Epithelial cell of prostate (primary cell): ENCODE data around the gene UQCC3.
"Not testable (repeated sequence)": the region's sequence is repeated elsewhere in the genome, so short reads cannot be mapped to it uniquely, and the experiment has no call there.

Source experiments
- DNase-seq: peaks from one replicate; pipeline ENCODE4 v3.0.0-alpha.2; 2011; ENCODE audit warnings: low read depth, low spot score
- H3K27ac ChIP-seq: fragments of 450-650 bp; 2 replicates; pipeline ENCODE4 v1.5.1; 2017; ENCODE audit warnings: mild to moderate bottlenecking

UQCC3 gene

GRCh38 chr11:62693624-62694023 is 22.2 kb downstream of the UQCC3 start:
- not testable (repeated sequence) for DNase-seq

DNA sequence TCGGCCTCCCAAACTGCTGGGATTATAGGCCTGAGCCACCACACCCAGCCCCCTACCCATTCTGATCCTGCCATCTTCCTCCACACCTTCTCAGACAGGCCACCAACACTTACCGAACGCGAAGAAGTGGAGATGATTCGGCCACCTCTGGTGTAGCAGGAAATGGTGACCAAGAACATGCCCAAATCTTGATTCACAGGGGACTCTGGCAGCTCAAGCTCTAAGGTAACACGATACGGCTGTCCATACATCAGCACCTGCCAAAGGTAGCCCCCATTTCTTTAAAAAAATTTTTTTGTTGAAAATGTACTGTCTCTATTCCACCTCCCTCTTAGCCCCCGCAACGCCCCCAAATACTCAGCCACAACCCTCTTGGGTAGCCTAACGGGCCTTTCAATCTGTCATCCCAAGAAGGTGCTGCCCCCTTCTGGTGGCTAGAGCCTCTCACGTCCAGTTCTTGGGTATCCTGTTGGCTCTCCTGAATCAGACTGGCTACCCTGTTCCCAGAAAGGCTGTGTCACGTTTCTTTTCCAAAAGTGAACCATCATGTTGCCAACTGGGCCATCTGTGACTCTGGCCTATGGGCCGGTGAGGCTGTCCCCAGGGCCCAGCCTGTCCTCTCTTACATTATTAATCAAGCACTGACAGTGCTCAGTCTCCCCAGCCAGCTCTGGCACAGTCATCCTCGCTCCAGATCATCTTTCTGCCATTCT is 23.1 kb downstream of the UQCC3 start:
- DNase-seq: no peak
- no peak overlapping the region for H3K27ac ChIP-seq

More at GRCh38 chr11:62693624-62694023, 22.2 kb downstream of the UQCC3 start:
- H3K27ac ChIP-seq: not testable (repeated sequence)

GRCh38 chr11:62702246-62702645 is 30.8 kb downstream of the UQCC3 start:
- DNase-seq: no peak

GRCh38 chr11:62703921-62704320 is 32.4 kb downstream of the UQCC3 start:
- not testable (repeated sequence) for DNase-seq, H3K27ac ChIP-seq

More at GRCh38 chr11:62702246-62702645, 30.8 kb downstream of the UQCC3 start:
- H3K27ac ChIP-seq: no peak overlapping the region

GRCh38 chr11:62705413-62705812 is 33.9 kb downstream of the UQCC3 start:
- no peak for DNase-seq
- peak overlapping the region; percentile 57 for H3K27ac ChIP-seq

GRCh38 chr11:62705880-62706849 is 34.7 kb downstream of the UQCC3 start:
- H3K27ac ChIP-seq: peak overlapping the region; percentile 57
- DNase-seq: no peak

DNA sequence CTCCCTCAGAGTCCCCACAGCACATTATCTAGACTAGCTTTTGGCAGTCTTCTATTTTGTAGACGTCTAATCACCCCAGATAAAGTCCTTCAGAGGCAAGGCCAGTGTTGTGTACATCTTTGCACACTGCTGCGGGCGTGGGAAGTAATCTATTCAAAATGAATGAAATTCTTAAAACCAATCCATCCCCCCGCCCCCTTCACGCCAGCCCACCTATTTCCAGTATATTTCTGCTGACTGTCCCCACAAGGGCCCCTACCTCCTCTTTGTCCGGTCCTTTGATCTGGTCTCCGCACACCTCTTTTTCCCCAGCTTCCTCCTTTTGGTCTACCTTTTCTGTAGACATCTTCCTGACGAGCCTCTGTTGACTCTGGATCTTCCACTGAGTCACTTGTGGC is 35.4 kb downstream of the UQCC3 start:
- H3K27ac ChIP-seq: no peak overlapping the region
- DNase-seq: no peak

- H3K27ac ChIP-seq: peak within 1 kb of the TSS; percentile 89
- DNase-seq: no peak
These were observed 35.9 kb downstream of the UQCC3 start, which contains the start of the genes BSCL2 and GNG3 for GRCh38 chr11:62707277-62707861. TSS of gene BSCL2 (minus strand) at chr11:62707424. CDS start at chr11:62707195, 229 bp downstream. TSS of gene GNG3 (plus strand) at chr11:62707676. CDS start at chr11:62708296, 620 bp downstream.

DNA sequence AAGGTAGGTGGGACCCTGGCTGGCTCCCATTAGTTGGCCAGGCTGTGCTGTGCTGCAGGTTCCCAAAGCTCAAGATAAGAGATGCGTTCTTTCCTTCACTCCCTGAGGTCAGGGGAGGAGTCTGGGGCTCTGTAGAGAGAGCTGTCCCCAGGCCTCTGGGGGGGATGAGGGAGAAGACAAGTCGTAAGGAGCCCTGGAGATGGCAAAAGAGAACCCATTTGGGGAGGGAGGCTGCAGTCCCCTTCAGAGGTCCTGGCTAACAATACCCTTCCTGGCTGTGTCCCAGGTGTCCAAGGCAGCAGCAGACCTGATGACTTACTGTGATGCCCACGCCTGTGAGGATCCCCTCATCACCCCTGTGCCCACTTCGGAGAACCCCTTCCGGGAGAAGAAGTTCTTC is 36.9 kb downstream of the UQCC3 start:
- H3K27ac ChIP-seq: peak overlapping the region; percentile 89
- DNase-seq: no peak

DNA sequence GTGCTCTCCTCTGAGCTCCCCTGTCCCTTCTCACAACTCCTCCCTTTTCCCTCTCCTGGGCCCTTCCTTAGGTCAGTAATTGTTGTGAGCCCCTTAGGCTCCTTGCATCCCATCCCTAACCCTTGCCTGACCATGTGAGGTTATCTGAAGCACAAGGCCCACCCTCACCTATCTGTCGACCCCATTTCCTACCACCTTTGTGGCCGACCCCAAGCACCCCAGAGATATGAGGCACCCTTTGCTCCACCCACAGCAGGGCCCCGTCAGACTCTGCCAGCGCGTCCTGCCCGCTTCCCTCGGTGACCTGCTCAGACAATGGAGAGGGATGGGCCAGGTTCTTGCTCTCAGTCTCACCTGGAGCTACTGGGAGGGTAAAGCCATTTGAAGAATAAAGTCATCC is 37.3 kb downstream of the UQCC3 start:
- H3K27ac ChIP-seq: peak overlapping the region; percentile 89
- DNase-seq: no peak

DNA sequence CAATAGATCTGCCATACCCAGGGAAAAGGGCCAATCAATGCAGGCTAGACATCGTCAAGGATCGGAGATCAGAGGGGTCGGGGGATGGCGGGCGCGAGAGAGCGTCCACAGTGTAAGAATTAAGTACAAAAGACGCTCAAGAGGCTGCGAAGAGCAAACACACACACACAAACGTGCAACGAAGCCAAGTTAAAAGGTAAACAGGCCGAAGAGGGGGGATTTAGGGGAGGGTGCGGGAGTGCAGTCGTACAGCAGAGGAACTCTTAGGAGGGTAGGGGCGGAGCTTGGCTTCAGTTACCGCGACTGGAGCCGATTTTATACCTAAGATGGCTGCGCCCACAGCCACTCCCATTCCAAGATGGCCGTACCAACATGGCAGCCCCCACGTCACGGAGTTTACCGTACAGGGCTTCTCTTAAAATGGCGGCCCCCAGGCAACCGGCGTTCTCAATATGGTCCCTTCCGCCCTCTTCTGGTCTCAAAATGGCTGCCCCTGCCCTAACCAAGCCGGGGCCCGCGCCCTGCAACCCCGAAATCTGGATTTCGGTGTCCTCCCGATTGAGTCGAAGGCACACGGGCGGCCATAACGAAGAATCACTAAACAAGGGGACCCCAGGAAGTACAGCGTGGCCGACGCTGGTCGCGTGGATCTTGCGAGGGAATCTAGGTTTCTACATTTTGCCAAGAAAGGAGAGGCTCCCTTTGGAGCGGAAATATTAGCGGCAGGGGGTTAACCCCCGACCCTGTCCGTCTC is 38.0 kb downstream of the UQCC3 start:
- no peak for DNase-seq

GRCh38 chr11:62710001-62710345 is 38.5 kb downstream of the UQCC3 start:
- no peak for DNase-seq

More for the DNA sequence above, 38.0 kb downstream of the UQCC3 start:
- peak overlapping the region; percentile 89 for H3K27ac ChIP-seq

GRCh38 chr11:62712276-62712812 is 40.9 kb downstream of the UQCC3 start:
- DNase-seq: no peak
- H3K27ac ChIP-seq: no peak overlapping the region

More at GRCh38 chr11:62710001-62710345, 38.5 kb downstream of the UQCC3 start:
- peak overlapping the region; percentile 89 for H3K27ac ChIP-seq

DNA sequence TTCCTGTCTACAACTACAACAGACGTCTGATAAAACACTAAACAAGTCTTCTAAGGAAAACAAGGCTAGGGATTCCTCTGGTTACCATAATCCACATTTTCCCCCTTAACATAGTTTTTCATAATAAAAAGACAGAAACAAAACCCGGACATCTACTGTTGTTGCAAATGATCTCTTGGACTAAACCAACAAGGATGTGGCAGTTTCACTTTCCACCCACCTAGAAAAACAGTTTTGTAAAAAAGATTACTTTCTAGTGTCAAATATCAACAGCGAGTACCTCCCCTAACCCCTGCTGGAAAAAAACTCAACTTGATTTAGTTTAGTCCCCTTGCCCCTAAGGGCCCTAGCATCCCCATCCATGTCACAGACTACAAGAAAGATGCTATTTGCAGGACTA is 41.4 kb downstream of the UQCC3 start:
- DNase-seq: no peak

GRCh38 chr11:62713343-62713742 is 41.9 kb downstream of the UQCC3 start:
- H3K27ac ChIP-seq: peak overlapping the region; percentile 17
- DNase-seq: no peak

More for the DNA sequence above, 41.4 kb downstream of the UQCC3 start:
- H3K27ac ChIP-seq: peak overlapping the region; percentile 17

DNA sequence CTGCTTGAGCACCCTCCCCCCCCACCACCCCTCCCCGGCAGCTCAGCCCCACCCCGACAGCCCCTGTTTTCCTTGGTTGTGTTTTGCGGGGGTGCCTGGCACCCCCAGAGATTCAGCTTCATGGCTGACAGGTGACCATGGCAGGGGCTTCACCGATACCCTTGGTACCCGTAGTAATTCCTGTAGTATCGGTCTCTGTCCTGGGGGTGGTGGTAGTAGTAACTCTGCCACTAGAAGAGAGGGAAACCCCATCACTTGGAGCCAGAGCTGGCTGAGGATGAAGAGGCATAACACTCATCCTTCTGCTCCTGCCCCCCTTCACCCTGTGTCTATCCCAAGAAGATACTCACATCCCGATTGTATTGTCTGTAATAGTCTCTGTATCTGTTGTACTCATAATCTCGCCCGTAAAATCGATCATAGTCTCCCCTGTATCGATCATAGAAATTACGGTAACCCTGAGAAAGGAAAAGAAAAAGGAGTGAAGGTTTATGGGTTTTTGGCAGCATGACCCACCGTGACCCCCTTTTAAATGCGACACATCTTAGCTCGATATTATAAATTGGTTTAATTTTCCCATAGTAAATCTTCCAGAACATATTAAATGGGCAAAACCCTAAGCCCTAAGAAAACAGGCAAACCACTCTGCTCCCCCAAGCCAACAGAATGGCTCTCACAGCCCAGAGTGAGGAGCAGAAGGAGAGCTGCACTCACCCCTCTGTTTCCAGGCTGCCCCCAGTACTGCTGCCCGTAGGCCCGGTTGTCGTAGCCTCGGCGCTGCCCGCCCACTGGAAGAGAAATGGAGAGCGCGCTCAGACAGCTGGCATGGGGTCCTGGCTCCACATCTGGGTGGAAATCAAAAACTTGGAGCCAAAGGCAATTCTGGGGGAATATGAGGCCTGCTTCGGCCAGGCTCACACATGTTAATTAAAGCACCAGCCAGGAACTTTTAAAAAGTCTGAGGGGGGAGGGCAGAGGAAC is 44.0 kb downstream of the UQCC3 start:
- no peak overlapping the region for H3K27ac ChIP-seq
- DNase-seq: no peak

- no peak for DNase-seq
- no peak overlapping the region for H3K27ac ChIP-seq
These were observed 44.7 kb downstream of the UQCC3 start for GRCh38 chr11:62716206-62716605.

GRCh38 chr11:62716816-62717215 is 45.3 kb downstream of the UQCC3 start:
- H3K27ac ChIP-seq: no peak overlapping the region
- no peak for DNase-seq
